GM18867 (cell line): Measurements from ENCODE around the gene UBA6.
"Not testable (repeated sequence)": the region's sequence is repeated elsewhere in the genome, so short reads cannot be mapped to it uniquely, and the experiment has no call there.

ENCODE experiments used
- ATAC-seq: cut with Tn5 transposase; IDR thresholded peaks from one replicate; pipeline ENCODE4 v1.9.1; 2021; ENCODE audit warnings: mild to moderate bottlenecking, moderate library complexity; ENCODE audit not compliant: unreplicated experiment

UBA6 gene

DNA sequence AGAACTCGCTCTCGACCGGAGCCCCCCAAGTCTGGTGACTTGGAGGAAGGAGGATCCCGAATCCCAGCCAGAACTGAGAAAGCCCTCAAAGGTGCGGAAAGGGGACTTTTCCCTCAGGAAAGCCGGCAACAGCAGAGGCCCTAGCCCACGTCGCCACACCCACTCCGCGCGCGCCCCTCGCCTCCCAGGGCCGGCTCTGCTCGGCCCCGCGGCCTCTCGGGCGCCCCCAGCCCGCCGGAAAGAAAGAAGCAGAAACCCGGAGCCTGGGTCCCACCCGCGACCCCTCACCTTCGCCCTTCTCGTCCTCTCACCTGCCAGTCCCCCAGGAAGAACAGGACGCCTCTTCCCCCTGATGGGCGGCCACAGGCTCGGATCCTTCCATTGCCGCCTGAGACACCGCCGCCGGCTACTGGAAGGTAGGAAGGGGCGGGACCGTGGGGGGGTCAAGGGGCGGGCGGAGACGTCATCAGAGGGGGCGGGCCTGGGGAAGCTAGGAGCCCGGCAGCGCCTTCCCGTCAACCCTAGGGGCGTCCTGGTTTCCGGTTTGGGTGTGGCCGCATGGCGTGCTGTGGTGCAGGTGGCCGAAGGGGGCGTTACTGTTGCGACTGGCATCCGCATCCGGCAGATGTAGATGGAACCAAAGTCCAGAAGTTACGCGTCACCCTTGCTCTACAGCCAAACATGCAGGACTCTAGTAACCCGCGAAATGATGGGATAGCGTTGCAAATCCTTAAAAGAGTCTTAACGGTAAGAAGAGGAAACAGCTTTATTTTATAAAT, at the start of gene UBA6:
UBA6 (minus strand) TSS at position 418 of the 779 bp plus-strand sequence; CDS start at position 382, 36 bp downstream.
- ATAC-seq = peak; percentile 98

DNA sequence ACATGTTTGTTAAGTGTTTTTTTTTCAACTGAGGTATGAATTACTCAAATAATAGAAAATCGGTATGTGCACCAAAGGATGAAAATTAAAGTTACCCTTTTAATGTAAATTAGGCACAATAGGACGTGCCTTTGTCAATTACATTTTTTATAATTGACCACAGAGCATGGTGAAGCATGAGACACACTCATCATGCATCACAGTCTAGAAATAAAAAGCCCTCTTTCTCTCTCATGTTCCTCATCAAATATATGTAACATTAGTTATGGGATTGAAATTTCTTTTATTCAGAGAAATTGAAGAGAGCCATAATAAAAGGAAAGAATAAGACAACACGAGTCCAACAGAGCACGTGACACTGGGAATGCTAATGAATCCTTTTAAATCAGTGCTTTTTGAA, 49.7 kb upstream of the UBA6 start:
- ATAC-seq = no peak

DNA sequence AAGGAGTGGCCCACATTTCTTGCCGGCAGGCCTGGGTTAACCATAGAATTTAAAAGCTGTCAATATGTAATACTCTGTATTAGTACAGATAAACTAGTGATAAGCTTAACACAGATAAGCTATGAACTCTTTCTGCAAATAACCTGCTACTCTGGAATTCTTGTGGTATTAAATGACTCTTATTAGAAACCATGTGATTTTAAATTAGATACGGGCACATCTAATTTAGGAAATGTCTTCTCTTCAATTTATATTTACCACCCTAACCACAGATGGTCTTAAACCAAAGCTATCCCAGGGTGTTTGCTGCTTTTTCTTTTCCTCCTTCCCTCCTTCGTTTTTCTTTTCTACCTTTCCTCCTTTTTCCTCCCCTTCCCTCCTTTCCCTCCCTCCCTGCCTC, 48.3 kb upstream of the UBA6 start:
- ATAC-seq = no peak

DNA sequence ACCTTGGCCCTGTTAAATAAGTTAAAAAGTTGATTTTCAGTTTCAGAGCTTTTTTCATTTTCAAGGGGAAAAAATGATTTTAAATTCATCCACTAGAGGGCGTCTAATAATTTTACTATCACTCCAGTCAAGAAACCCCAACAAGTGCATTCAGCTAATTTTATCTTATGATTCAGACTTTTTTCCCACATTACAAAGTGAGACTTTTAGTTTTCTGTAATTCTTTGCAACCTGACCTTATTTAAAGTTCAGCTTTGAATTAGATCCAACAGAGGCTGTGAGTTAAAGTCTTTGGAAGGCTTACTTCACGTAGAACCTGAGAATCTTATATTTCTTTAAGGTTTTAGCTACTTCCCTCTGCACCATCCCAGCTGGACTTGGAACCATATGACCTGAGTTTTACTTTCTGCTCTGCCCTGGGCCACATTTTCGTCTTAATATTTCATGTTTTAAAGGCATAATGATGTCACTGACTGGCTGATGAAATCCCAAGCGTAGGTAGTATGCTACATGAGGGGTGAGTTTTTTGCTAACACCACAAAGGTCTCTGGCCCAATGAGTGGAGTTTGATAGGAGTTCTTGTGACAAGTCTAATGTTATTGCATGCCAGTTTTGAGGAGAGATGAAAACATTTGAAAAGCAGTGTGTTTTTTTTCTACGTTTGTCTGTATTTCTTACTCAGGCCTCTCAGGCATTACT, 46.0 kb upstream of the UBA6 start:
- no peak for ATAC-seq

DNA sequence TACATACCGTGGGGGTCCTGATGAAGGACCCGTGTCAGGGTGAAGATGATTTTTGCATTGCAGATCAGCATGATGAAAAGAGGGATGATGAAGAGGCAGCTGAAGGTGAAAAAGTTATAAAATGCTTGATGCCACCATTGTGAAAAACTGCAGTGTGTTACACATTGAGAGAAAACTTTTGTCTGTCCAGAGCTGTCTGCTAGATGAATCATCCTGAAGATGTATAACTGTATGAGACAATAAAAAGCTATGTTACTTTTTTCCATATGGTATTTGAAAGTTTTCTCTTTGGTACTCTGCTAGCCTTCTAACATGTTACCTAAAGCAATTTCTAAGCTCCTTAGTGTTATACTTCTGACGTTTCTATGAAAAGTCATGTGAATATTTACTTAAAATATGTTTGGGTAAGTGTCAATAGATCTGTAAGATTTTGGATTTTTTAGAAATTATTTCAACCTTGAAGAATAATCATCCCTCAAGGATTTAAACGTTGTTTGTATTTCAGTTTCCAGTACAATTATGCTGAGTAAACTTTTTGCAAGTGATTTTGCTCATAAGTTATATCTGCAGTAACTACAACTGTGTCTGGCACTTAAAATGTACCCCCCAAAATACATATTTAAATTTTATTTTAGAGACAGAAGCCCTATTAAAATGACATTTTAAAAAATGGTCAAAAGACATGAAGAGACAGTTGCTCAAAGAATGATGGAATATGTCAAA, 43.8 kb upstream of the UBA6 start:
- no peak for ATAC-seq

DNA sequence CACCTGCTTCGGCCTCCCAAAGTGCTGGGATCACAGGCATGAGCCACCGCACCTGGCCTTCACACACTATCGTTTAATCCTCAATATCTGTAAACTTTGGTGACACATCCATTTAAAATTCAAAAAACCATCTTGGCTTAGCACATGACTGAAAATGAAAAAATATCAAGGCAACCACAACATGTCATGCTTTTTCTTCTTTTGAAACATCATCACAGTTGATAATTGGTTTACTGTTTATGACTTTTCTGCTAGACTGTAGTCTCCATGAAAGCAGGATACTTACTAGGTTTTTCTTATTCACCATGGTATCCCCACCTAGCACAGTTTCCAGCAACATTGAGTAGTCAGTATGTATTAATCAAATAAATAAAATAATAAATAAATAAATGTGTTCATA, 42.2 kb upstream of the UBA6 start:
- no peak for ATAC-seq

DNA sequence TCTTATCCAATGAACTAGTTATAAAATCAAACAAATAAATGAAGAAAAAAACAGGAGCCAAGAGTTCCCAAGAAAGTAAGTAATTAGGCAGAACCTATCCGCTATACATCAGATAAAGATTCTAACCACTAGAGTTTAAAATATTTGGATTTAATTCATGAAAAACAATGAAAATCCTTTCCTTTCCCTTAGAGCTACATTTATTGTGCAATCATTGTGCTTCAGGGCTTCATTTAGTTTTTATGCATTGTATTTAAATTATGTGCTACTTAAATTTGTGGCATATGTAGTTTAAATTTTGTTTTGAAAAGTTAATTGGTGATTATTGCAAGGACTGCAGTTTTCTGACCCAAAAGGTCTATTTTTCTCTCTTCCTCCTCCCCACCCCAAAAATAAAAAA, 35.3 kb upstream of the UBA6 start:
- no peak for ATAC-seq

DNA sequence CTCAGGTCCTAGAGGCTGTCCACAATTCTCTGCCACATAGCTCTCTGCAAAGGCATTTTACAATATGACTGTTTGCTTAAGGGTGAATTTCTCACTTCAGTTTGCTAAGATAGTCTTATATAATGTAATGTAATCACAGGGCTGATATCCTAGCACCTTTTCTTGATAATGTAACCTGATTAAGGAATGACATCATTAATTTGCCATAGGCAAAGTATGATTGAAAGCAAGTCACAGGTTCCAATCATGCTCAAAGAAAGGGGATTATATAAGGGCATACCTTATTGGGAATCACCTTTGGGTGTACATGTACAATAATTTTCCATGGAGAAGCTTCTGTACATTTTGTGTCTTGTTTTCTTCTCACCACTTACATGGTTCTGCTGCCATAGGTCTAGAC, 34.4 kb upstream of the UBA6 start:
- no peak for ATAC-seq

DNA sequence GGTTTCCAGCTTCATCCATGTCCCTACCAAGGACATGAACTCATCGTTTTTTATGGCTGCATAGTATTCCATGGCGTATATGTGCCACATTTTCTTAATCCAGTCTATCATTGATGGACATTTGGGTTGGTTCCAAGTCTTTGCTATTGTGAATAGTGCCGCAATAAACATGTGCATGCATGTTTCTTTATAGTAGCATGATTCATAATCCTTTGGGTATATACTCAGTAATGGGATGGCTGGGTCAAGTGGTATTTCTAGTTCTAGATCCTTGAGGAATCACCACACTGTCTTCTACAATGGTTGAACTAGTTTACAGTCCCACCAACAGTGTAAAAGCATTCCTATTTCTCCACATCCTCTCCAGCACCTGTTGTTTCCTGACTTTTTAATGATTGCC, 29.6 kb upstream of the UBA6 start:
- not testable (repeated sequence) for ATAC-seq

DNA sequence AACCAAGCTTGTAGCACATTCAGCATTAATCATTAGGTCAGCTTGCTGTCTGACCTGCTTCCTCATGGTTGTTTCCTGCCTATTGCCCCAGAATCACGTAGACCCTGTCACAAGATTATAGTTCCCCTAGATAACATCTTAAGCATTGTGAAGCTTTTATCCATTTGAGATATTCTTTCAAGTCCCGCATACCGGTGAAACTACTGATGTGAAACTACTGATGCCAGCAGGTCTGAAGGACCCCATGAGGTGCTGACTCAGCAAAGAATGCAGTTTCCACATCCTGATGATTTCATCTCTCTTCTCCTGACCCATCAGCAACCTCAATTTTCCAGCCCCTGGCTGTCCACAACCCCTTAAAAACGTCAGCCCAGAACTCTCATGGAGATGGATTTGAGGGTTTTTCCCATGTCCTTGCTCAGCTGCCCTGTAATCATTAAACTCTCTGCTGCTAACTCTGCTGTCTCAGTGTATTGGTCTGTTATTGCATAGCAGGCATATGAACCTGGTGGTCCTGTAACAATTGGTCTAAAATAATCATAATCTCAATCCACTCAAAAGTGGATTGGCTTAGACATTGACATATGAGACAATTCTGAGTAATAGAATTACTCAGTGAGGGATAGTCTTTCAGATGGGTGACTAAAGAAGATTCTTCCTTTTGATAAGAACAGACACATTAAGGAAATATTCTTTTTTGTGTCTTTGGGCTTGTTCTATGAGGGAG, 26.3 kb upstream of the UBA6 start:
- no peak for ATAC-seq

DNA sequence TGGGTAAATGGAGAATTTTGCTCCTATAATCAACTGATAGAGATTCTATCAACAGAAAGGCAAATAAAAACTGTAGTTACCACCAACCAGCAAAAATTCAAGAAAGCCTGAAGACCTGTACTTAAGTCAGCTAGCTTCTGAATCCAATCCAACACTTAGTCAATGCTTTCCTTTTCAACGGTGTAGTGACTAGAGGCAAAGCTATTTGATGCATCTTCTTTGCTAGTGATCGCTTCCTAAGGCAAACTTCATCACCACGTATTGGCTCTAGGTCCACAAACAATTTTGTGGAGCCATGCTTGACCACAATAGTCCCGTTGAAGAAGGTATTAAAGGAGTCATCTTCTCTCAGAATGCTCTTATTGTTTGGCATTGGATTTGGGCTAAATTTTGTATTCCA, 25.0 kb upstream of the UBA6 start:
- ATAC-seq = no peak

DNA sequence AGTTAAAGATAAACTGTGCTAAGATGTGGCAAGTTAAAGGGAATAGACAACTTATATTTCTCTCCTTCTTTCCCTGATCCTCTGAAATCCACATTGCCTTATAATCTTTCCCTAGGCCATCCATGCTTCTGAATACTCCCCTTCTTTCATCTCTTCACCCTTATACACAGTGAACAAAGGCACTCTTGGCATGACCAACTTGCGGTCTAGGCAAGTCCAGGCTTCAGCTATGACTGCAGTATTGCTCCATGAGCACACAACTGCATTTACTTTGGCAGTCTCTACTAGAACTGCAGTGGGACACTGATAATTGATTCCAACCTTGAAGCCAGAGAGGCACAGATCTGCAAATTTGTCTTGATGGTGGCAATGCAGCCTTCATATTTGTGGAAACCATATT, 24.2 kb upstream of the UBA6 start:
- no peak for ATAC-seq

DNA sequence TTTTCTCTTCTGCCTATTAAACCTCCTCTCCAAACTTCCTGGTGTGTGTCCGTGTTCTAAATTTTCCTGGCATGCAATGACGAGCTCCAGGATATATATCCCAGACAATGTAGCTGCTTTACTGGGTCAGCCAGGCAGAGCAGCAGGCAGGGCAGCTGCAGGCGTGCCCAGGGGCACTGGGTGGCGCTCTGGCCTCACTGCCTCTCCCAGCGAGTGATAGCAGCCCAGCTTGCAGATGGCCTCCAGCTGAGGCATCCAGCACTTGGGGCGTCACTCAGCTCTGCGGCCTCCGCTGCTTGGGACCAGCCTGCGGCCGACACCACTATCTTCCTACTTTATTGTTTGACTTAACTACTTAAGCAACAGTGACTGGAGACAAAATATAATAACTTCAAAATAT, 23.0 kb upstream of the UBA6 start:
- ATAC-seq = no peak

DNA sequence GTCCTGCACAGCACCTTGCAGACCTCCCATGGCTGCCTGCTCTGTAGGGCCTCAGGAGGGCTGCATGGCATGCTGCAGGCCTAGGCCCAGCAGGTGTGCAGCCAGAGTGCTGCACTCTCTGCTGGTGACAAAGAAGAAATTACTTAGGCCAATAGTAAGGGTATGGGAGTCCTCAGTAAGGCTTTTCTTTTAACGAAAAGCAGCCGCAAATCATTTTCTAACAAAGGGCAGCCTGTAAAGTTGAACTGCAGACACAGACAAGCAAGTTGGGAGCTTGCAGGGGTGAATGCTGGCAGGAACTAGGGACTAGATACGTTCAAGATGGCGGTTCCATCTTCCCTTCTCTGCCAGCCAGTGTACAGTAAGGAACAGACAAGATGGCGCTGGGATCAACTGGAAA, 22.4 kb upstream of the UBA6 start:
- ATAC-seq = no peak

DNA sequence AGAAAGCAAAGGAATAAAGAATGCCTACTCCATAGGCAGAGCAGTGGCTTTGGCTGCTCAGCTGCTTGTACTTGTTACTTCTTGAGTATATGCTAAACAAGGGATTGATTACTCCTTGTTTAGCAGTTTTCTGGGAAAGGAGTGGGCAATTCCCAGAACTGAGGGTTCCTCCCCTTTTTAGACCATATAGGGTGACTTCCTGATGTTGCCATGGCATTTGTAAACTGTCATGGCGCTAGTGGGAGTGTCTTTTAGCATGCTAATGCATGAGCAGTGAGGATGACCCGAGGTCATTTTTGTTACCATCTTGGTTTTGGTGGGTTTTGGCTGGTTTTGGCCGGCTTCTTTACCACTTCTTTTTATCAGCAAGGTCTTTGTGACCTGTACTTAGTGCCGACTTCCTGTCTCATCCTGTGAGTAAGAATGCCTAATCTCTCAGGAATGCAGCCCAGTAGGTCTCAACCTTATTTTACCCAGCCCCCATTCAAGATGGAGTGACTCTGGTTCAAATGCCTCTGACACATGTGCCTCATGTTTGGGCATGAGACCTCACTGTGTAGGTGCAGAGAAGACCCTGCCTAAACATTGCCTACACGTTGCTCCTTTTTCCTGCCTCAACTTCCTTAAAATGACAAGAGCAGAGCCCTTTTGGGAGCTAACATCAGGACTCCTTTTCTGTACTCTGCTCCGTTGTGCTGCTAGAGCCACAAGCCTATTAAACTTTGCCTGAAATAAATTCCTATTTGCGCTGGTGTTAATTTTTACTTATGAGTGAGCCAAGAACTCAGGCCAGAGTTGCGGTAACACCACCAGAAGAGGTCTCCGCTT, 21.0 kb upstream of the UBA6 start:
- no peak for ATAC-seq

DNA sequence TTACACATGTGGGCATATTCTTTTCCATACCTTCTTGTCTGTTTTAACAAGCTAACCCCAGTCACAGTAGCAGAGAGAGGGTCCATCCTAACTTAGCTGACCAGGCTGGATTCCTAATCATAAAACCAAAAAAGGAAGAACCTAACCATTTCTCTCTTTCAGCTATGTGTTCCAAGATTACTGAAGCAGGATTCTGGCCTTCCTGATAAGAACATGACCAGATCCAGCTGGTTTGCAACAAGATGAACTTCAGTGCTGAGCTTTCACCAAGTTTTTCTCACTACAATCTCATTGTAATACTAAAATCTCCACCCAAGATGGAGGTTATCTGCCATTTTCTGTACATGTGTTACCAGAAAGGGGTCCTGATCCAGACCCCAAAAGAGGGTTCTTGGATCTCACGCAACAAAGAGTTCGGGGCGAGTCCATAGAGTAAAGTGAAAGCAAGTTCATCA, 20.4 kb upstream of the UBA6 start:
- ATAC-seq = no peak

DNA sequence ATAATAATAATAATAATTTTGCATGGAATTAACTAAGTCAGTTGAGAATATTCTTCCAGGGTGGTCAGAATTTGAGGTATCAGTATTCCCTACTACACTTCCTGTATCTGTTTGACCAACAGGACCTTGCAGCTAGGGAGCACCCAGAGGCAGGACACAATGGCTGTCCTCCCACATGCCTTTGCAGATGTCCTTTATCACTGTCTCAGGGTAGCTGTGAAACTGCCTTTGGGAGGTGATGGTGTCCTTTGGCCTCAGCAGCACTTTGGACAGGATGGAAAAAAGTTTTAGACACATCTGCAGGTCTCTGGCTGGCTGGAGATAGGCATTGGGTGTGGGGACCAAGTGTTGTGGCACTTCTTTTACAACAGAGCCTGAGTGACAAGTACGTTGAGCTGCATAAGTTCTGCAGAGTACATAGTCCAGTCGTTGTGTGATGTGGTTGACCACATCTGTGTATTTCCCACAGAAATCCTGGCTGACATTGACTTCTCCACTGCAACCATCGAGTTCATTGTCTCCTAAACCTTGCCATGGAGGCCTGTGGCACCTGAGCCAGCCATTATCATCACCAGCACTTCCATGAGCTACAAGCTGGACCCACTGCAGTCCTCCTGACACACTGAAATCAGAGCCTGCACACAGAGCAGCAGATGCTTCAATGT, 19.1 kb upstream of the UBA6 start:
- no peak for ATAC-seq

DNA sequence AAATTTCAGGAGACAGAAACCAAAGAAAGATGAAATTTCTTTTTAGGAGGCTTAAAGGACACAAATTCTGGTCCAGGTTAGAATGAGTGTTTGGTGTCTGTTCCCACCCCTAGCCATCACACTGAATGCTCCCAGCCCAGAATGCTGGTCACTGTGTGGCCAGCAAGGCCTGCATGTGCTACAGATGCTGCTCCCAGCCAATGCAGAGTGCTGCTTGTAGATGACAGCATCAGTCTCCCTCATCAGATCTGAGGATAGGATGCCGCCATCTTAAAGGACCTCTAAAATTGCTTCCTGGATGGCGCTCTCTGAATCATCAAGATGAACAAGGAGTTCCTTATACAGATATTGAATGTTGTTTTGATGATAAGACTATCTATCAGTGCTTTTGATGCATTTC, 17.9 kb upstream of the UBA6 start:
- no peak for ATAC-seq

DNA sequence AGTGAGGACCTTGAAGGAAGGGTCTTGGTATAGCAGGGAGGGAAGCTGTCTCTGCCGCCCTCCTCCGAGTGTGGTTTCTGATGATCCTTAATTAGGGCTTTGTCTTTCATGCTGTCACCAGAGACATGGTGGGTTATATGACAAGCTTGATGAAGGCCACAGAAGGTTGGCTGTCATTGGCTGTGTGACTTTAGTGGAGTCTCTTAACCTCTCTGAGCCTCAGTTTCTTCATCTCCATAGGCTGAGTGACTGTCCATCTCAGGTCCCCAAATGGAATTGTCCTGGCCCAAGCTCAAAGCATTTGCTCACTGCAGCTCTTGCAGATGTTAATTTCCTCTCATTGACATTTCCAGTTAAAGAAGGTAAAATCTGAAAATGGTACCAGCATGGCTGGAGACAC, 16.6 kb upstream of the UBA6 start:
- ATAC-seq = no peak

DNA sequence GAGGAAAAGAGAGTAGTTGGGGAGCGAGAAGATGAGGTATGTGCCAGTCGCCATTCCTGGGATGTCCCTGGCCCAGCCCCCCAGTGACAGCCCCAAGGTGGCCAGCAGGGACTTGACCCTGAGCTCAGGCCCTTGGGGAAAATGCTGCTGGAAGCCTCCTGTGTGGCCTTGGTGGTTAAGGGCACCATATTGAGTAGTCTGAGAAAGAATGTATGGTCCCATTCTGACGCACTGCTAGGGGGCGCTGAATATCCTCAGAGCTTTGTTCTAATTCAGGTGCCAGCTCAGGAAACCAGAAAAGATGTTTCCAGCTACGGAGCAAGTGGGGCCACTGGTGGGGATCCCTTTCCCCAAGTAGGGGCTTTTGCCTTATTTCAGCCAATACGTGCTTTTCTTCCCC, 14.0 kb upstream of the UBA6 start:
- ATAC-seq = no peak
